GM19467 (cell line): Measurements from ENCODE around the gene CFAP92.

Experiments
- ATAC-seq: cut with Tn5 transposase; IDR thresholded peaks from one replicate; pipeline ENCODE4 v1.9.1; 2021; ENCODE audit warnings: mild to moderate bottlenecking, moderate library complexity; ENCODE audit not compliant: unreplicated experiment

Gene CFAP92

DNA sequence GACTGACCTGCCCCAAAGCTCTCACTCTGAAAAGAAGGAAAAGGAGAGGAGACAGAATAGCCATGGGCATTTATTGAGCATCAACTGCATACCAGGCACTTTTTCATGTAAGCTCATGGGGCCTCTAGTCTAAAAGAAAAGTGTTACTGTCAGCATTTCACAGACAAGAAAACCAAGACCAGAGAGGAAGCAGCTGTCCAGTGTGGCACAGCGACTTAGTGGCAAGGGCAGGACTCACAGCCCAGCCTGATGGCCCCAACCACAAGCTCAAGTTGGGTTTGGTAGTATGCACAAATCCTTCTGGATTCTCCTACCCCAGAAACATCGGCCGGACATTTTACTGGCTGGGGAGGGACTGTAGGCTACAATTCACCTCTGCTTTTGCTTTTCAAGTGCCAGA lies 13.0 kb upstream of the CFAP92 start:
- no peak for ATAC-seq

DNA sequence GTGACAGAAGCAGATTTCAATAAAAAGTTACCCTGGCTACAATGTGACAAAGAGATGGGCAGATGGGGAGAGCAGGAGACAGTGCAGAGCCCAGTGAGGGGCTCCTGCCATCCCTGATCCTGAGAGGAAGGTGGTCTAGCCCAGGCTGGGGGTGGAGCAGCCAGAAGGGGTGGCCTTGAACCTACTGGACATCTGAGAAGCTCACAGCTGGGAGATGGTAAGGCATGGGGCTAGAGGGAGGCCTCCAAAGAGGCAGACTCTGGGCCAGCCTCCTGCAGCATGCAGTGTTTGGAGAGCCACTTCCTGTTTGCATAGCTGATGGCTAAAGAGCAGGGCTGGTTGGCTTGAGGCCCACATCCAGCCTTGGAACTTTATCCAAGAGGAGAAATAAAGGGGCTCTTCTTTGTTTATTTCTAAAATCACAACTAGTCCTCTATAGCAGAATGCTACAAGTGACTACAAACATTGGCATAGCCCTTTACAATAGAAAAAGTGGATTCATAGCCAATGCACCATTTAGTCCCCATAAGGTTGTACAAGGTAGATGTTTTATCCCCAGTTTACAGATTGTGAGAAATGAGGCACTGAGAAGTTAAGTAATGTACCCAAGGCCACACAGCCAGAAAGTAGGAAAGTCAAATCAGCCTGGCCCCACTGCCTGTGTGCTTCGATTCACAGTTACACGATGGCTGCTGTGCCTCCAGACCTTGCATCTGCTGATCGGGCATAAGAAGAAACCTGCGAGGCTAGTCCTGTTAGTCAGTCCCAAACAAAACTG lies 11.8 kb upstream of the CFAP92 start:
- no peak for ATAC-seq

DNA sequence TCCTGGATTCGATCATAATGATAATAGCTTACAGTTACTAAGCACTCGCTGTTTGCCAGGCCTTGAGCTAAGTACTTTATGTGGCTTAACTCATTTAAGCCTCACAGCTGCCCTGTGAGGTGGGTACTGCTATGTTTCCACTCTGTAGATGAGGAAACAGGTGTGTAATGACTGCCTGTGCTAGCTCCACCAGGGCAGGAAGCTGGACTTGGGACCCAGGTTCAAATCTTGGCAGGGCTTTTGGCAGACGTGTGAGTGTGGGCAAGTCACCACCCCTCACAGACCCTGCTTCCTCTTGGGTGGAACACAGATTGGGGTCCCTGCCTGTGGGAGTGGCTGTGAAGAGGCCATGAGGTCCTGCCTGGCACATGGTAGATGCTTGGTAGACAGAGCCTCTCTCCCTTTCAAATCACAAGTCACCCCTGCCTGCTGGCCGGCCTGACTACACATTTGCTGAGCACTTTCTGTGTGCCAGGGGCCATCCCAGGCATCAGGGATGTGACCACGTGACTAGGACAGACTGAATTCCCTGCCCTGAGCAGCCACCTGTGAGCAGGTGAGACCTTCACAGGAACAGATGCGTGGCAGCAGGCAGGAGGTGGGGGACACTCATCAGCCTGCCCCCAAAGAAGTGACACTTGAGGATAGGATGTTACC lies 10.9 kb upstream of the CFAP92 start:
- ATAC-seq: no peak

DNA sequence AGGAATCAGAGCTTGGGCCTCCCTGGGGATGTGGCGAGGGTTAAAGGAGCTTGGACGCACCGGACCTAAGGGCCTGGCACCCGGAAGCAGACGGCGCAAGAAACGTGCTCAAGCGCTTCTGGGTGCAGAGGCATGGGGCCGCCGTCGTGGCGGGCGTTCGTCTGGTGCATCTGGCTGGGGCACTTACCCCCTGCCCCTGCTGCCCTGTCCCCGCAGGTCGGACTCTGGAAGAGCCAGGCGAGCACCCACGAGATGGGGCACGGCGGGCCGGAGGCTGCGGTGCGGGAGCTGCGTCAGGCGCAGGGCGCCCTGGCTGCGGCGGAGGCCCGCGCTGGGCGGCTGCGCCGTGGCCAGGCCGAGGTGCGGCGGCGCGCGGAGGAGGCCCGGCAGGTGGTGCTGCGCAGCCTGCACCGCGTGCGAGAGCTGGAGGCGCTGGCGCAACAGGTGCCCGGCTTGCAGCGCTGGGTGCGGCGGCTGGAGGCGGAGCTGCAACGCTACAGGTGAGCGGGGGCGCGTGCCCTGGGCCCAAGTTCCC lies 9.8 kb upstream of the CFAP92 start:
- no peak for ATAC-seq

DNA sequence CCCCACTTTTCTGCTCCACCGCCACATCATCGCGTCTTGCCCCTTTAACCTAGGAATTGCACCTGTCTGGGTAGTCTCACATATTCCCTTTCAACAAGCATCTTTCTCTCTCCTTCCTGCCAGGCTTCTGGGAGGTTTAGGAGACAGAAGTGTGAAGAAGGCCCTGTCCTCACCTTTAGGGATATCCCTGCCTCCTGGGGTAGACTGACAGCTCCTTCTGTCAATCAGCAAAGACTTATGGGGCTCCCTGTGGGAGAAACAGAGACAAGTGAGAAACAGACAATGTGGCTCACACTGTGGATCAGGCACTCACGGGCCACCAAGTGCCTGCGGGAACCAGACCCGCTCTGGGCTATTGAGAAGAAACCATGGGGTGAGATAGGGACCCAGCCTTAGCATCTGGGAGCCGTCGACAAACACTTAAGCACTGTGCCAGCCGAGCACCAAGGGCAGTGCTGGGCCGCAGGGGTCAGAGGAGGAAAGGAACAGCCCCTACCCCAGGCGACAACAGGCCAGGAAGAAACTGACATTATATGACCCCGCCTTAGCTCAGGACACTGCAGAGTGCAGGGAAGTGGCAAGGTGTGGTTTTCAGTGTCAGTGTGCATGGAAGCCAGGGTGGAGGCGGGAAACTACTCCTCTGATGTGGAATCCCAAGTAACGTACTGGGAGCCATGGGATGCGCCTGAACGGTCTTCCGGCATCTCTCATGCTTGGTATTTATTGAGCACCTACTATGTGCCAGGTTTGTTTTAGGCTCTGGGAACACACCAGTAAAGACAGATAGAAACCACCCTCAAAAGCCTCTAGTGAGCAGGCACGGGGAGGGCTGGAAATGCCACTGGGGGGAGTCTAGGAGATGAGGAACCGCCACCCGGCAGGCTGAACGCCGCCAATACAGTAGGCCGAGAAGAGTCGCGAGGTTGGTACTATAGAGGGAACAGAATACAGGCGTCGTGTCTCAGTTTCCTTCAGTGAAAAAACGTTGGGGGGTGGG lies 9.0 kb upstream of the CFAP92 start:
- no peak for ATAC-seq

DNA sequence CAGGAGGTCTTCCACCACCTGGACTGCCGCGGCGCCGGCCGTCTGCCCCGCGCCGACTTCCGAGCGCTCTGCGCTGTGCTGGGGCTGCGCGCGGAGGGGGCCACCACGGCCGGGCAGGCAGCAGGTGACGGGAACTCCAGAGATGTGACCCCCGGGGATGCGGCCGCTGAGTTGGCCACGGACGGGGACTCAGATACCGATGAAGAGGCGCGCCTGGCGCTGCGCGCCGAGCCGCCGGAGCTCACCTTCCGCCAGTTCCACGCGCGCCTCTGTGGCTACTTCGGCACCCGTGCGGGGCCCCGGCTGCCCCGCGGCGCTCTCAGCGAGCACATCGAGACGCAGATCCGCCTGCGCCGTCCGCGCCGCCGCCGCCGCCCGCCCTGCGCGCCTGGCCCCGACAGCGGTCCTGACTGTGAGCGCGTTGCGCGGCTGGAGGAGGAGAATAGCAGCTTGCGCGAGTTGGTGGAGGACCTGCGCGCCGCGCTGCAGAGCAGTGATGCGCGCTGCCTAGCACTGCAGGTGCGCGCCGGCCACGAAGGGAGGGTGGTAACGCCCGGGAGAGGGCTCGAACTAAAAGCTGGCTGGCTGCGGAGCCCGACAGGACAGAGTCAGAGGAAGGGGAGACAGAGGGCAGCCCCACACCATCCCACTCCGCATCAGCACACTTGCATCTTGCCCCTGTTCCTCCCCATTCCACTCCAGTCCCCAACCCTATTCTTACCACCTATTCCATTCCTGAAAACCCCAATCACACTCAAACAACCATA lies 8.1 kb upstream of the CFAP92 start:
- no peak for ATAC-seq

DNA sequence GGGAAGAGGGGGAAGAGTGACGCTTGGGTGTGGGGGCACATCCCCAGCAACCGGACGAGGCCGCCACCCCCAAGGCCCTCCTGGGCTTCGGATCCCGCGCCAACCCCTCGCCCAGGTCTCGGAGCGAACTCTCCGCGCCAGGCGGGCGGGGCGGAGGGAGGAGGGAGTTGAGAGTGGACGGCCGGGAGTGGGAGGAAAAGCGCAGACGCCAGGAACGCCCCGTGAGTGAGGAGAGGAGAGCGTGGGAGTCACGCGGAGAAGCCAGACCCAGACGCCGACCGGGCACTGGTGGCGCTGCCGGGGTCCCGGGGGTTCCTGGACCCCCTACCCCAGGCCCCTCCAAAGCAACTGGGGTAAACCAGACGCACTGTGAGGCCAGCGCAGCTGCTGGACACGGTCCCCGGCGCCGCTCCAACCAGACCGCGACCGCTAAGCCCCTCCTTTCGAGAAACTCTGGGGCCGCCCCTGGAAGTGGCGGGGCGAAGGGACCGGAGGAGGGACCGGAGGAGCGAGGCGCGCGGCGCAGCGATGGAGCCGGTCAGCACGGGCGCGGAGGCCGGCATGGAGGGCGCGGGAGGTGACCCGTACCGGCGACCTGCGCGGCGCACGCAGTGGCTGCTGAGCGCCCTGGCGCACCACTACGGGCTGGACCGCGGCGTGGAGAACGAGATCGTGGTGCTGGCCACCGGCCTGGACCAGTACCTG lies 7.4 kb upstream of the CFAP92 start, which contains the start of gene EFCC1:
Gene EFCC1 (plus strand): TSS at position 204 of the 705 bp plus-strand sequence. CDS start 325 bp downstream, at position 529.
- ATAC-seq: no peak

DNA sequence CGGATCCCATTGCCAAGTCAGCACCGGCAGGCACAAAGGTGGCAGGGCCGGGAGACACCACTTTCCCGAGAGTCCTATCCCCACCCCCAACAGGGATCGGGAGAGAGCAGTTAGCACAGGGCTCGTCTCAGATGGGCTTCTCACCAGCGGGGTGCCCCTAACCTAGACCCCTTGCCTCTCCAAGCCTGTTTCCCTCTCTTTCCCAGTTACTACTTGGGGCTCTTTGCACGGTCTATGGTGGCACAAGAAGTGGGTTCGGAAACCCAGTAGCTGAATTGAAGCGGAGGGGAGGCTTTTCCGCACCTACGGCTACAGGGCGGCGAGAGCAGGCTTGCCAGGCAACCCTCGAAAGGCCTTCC lies 6.8 kb upstream of the CFAP92 start:
- no peak for ATAC-seq

DNA sequence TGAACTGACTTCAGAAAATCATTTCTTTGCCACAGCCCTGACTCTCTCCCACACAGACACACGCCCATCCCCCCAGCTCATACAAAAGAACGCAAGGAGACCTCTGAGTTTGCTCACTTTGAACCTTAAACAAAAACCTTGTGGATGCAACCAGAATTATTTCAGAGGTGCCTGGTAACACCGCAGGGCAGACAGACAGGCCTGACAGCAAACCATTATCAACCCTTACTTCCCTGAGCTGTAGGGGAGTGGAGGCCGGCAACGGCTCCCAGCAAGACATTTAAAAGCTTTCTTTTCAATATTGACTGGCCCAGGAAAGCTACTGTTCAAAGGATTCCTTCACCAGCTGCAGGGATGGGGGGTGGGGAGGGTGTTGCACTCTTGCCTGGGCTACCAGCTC lies 5.2 kb upstream of the CFAP92 start:
- ATAC-seq: no peak

DNA sequence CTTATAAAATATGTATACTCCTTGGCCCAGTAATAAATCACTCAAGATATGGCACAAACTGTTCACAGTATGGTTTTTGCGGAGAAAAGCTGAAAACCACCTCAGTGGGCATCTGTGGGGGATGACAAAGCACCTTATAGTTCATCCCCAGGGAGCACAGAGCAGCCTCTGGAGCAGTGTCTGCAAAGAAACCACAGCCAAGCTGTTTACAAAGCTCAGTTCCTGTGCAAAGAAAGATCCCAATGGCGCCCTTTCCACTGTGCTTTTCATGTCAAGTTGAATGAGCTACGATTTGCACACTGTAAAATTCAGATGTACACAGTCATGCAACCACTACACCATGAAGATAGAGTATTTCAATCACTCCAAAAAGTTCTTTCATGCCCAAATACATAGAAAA lies 4.7 kb upstream of the CFAP92 start:
- ATAC-seq: no peak

DNA sequence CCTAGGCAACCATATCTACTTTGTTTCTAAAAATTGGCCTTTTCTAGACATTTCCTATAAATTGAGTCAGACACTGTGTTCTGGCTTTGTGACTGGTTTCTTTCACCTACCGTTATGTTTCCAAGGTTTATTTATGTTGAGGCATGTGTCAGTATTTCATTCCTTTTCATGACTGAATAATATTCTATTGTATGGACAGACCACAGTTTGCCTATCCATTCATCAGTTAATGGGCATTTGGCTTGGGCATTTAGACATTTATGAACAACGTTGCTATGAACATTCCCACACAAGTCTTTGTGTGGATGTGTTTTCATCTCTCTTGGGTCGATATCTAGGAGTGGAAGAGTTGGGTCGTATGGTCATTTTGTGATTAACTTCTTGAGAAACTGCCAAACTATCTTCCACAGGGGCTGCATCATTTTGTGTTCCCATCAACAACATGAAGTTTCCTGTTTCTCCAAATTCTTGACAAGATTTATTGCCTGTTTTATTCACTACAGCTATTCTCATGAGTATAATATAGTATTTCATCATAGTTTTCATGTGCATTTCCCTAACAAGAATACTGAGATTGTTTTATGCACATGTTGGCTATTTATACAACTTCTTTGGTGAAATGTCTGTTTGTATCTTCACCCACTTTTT lies 3.7 kb upstream of the CFAP92 start:
- no peak for ATAC-seq

DNA sequence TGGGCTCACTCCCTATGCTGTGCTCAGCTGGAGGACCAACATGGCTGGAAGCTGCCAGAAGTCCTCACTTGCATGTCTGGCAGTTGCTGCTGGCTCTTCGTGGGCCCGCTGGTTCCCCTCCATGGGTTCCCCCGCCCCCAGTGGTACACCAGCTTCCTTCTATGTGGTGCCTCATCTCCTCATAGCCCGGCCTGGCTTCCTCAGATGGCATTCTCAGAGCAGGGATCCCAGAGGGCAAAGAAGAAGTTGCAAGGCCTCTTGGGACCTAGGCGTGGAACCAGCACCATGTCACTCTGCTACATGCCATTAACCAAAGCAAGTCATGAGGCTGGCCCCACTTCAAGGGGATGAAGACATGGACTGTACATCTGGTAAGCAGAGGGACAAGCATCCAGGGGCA lies 2.9 kb upstream of the CFAP92 start:
- ATAC-seq: no peak

DNA sequence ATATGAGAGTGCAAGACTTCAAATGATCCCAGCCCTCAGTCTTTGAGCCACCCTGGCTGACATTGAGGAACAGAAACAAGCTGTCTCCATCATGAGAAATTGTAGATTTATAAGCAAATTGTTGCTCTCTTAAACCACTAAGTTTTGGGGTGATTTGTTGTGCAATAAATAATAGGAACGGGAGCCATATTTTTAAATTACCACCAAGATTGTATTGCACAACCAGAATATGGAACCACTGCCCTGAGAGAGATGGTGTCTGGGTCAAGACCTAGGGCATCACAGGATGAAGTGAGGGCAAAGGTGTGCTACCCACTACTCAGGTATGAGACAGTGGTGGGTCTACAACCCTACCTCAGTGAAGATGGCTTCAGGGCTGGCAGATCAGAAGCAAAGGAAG lies 2.3 kb upstream of the CFAP92 start:
- no peak for ATAC-seq

DNA sequence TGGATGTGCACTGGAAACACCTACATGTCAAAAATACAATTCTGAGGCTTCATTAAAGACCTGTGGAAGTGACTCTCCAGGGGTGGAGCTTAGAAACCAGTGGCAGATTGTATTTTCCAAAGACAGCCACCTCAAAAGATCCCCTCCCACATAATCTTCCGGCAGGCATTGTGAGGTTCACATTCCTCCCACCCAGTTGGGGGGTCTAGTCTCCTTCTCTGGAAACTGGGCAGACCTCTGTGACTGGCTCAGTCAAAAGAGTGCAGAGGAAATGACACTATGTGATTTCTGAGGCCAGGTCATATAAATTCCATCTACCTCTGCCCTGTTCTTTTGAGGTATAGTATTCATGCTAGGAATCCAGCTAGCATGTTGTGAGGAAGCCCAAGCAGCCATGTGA lies 1.9 kb upstream of the CFAP92 start:
- no peak for ATAC-seq

DNA sequence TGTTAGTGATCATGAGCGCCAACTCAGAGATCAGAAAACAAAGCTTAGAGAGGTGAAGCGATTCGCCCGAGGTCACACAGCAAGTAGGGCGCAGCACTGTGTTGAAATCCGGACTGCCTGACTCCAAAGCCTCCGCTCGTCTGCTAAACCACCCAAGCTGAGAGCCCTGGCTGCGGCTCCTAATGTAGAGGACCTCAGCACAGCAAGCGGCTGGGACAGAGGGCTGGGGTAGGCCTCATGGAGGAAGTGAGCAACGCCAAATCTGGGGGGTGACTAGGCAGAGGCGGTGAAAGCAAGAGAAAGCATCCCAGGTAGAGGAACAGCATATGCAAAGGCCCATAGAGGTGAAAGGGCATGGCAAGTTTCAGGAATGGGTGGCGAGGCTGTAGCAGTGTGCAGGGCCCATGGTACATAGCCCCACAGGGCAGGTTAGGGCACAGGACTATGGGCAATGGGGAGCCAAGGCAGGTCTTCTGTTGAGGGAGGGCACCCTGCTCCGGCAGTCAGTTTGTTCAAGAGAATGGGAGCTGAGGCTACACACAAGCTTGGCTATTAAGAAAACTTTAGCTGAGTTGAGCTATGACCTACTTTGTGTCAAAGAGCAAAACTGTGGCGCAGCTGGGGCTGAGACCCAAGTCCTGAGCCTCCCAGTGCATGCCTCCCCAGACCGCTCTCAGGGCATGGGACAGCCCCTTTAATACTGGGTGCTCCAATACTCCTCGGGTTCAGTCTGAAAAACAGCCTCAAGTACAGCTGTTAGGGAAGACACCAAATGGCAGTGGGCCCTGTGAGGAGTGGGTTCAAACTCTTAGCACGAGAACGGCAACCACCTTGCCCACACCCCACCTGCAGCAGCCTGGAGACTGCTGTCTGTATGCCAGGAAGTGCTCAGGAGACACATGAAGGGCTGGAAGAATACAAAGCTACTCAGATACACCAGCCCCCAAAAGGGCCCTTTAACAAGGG lies 988 bp upstream of the CFAP92 start:
- no peak for ATAC-seq

DNA sequence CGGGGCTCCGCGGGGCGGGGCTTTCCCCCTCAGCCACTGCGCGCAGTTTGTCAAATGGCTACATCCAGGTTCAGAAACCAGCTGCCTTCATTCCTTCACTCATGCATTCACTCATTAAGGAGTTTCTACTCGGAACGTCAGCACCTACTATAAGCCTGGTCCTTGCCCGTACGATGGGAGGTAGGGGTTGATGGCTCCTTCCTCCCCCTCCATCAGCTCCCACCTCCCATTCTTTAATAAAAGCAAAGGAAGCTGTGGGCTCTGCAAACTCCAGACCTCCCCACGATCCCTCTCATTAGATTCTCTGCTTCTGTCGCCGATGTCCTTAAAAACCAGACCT lies 267 bp upstream of the CFAP92 start:
- ATAC-seq: no peak

DNA sequence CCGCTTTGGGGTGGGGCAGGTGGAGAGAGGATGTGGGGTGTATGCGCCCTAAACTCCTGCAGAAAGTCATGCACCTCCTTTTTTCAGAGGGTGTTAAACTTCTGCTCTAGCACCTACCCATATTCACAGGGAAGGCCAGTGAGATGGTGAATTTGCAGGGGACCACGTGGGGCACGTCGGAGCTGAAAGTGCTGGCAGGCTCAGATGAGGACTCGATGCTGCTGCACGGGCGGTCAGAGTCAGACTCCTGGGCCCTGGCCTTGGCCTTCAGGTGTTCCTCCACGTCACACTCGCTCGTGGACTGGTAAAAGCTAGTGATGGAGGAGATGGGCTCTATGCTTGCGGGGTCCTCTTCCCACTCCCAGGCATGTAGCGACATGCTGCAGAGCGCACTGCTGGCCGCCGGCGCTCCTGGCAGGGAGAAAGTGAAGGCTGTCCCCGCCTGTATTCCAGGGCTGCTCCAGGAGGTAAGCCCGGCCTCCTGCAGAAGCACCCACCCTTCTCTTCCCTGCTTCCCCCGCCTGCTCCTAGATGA lies 883 bp downstream of the CFAP92 start:
- ATAC-seq: no peak

DNA sequence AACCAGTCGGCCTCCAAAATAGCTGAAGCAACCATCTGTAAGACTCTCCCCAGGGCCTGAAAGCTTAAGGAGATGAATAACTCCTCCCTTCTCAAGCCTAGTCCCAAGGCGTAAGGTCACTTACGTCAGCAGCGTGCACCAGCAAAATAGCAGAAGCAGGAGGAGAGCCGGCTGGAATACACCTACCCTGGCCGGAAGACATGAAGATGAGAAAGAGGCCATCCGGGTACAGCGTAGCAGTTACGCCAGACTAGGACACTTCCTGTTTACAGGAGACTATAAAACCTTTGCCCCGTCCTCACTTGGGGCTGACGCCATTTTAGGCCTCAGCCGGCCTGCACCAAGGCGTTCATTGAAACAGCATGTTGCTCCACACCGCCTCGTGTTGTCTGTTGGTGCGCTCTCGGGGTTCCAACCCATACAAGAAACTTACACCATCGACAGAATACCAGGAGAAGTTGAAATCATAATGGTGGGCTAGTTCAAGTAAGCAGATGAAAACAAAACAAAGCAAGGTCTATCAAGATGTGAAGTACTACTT lies 2.5 kb downstream of the CFAP92 start:
- ATAC-seq: no peak
